NOMO-1 (cell line): Measurements from ENCODE around the gene PCYOX1L.

Experiments
- DNase-seq, 2 experiments: peaks; one replicate each; lab custom pipeline; 2025; ENCODE audit not compliant: unreplicated experiment in 2 of 2; lab: John Stamatoyannopoulos, UW

PCYOX1L gene

GRCh38 chr5:149406203-149406978 is 48.5 kb downstream of the PCYOX1L start:
- DNase-seq: no peak

DNA sequence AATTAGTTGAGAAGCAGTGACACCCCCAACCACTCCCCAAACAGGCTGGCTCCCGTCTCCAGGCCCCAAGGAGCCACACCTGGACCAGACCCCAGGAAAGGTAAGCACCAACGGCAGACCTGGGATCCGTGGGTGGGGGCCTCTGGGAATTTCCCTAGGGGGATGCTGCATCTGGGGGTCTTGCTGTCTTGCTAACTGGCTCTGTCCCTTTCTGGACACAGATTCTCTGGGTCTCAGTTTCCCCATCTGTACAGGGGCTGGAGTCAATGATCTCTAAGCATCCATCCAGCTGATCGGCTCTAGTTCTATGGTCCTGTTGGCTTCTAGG is 49.1 kb downstream of the PCYOX1L start:
- no peak for DNase-seq

GRCh38 chr5:149407323-149408251 is 49.7 kb downstream of the PCYOX1L start:
- DNase-seq: no peak

DNA sequence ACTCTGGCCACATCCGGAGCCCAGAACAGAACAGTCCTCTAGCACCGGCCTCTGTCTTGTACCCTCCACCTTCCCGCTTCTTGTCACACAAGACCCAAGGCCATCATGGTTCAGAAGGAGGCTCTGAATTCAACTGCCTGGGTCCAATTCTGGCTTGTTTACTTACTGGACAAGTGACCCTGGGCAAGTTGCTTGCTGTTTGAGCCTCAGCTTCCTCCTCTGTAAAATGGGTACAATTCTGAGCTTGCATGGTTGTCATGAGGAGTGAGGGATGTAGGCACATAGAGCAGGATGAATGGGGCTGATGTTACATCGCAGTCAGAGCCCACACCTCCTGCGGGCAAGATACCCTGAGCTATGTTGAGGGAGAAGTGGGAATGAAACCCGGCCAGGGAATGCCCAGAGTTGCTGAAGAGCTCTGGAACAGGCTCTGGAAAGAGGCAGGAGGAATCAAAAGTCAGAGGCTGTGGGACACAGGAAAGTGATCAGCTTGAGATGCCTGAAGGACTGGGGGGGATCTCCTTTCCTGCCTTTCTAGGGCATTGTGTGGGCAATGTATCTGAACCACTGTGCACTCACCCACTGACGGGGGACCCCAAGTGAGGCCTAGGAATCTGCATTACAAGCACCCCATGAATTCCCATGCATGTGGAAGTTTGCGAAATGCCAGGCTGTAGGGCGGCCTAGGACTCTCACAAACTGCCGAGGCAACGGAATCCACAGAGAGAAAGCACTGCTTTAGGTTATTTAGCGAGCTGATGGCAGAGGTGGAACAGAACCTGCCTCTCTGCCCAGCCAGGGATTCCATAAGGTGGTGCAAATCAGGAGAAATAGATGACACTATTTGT is 50.6 kb downstream of the PCYOX1L start:
- no peak for DNase-seq

DNA sequence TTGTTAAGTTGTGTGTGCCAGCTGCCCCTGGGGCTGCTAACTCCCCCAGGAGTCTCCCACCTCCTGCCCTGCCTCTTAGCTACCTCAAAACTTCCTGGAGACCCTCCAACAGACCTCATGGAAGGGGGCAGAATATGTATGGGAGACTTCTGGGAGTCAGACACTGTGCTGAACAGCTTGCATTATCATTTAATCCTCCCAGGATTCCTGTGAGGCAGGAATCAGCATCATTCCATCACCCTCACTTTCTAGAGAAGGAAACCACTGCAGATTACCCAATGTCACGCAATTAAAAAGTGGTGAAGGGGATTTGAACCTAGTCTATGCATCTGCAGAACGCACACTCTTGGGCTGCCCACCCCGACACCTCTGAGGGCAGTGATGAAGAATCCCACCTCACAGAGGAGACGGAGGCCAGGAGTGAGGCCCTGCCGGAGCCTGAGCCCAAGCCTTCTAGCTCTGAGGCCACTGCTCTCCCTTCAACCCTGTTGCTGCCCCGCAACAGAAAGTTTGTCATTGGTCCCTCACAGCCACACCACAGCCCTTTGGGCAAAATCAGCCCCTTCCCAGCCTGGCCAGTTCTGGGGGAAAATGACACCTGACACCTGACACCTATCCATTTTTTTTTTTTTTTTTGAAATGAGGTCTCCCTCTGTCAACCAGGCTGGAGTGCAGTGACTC is 51.6 kb downstream of the PCYOX1L start:
- DNase-seq: no peak

DNA sequence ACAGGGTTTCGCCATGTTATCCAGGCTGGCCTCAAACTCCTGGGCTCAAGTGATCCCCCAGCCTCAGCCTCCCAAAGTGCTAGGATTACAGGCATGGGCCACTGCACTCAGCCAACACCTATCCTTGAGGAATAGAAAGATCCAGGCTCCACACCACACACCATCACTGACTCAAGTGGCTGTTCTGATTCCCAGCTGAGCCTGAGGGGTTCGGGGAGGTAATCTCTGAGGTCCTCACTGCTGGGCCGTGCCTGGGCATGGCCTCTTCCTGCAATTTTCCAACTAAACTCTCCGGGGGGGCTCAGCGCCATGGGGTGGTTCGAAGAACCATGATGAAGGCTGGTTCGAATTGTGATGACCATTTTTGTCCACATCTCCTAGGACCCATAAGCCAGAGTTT is 52.2 kb downstream of the PCYOX1L start:
- no peak for DNase-seq

DNA sequence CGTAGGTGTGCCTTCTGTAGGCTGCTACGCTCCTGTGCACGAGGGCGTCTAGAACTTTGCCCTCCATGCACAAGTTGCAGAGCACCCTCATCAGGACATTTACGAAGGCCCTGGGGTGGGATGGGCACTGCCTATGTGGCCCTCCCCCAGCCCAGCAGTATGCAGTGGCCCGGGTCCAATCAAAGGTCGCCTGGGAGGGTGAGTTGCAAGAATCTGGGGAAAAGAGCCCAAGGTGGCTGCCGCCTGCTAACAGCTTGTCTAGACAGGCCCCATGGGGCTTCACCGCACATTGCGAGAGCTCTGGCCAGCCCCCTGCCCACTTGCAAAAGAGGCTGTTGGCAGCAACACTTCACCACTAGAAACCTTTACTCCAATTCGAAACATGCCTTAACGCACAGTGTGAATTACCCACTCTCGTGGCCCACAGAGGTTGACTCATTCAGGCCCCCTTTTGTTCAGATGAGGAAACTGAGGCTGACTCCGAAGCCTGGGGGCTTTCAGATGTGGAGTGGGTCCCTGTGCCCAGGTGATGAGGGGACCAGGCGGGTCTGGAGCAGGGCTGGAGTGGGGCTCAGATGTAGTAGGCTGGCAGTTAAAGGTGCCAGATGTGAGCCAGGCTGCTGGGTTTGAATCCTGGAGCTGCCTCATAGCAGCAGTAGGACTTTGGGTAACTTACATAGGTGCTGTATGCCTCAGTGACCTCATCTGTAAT is 53.0 kb downstream of the PCYOX1L start:
- no peak for DNase-seq

DNA sequence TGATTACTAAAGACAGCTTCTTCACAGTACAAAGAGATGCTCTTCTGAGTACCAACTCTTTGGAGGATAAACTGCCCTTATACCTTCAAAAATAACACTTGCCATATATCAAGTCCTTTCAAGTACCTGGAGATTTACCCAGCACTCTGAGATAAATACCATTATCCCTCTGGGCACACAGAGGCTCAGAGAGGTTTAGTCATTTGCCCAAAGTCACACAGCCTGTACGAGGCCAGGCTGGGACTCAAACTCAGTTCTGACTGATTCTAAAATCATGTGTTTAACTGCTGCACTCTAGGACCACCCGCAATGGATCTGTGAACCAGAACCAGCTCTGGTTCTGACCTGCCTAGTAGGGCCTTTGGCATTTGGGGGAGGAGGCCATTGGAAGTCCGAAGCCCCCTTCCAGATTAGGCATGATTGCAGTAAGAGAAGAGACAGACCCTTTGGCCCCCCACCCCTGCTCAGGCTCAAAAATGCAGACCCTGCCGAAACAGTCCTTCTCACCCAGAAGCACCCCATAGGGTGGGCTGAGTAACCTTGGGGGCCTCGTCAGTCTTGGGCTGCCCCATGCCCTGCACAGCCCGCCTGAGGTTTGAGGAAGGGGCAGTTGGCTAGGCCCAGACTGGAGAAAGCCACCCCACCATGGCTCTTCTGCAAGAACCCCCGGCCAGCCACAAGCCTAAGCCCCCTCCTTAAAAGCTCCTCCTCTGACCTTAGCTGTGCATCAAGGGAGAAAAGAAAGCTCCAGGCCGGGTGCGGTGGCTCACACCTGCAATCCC is 54.1 kb downstream of the PCYOX1L start:
- DNase-seq: no peak

GRCh38 chr5:149412783-149413476 is 55.1 kb downstream of the PCYOX1L start:
- DNase-seq: no peak

DNA sequence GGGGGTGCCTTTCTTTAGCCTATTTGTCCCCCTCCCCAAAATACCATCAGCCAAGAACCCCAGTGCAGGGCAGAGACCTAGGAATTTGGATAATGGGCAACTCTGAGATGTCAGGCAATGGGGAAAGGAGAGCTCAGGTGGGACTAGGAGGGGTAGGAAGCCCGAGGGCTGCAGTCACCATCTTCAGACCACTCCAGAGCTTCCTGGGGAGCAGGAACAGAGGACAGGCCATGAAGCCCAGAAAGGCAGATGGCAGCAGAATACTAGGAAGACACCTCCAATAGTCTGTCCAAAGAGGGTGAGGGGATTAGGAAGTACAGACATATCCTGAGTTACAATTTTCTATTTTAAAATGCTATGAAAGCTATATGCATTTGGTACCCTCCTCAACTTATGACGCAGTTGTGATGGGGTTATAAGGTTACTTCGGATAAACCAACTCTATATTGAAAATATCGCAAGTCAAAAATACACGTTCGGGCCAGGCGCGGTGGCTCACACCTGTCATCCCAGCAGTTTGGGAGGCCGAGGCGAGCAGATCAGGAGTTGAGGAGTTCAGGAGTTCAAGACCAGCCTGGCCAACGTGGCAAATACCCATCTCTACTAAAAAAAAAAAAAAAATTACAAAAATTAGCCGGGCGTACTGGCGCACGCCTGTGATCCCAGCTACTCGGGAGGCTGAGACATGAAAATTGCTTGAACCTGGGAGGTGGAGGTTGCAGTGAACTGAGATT is 55.8 kb downstream of the PCYOX1L start:
- no peak for DNase-seq

DNA sequence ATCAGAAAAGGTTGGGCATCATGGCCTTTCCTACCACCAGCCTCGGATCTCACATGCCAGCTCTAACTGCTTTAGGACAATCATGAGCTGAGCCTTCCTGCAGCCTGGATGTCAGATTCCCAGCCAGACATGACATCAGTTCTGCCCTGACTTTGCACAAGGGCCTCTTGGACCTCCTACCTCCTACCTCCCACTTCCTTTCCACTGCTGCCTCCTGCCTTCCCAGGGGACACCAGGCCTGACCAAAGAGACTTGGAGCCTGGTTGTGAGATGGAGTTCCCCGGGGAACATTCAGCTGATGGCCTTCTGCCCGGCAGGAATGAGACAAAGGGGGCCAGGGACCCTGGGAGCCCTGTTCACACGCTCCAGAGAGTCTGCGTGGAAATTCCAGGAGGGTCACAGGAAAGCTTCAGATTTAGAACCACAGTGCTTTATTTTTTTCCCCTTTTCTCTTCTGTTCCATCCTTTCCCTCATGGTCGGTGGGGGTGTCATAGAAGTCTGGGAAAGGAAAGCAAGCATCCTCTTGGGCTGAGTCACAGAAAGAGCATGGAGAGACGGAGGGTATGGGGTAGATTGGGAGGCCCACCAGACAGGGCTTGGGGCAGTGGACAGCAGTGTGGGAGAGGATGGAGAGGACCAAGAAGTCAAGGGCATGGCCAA is 56.7 kb downstream of the PCYOX1L start:
- DNase-seq: no peak

DNA sequence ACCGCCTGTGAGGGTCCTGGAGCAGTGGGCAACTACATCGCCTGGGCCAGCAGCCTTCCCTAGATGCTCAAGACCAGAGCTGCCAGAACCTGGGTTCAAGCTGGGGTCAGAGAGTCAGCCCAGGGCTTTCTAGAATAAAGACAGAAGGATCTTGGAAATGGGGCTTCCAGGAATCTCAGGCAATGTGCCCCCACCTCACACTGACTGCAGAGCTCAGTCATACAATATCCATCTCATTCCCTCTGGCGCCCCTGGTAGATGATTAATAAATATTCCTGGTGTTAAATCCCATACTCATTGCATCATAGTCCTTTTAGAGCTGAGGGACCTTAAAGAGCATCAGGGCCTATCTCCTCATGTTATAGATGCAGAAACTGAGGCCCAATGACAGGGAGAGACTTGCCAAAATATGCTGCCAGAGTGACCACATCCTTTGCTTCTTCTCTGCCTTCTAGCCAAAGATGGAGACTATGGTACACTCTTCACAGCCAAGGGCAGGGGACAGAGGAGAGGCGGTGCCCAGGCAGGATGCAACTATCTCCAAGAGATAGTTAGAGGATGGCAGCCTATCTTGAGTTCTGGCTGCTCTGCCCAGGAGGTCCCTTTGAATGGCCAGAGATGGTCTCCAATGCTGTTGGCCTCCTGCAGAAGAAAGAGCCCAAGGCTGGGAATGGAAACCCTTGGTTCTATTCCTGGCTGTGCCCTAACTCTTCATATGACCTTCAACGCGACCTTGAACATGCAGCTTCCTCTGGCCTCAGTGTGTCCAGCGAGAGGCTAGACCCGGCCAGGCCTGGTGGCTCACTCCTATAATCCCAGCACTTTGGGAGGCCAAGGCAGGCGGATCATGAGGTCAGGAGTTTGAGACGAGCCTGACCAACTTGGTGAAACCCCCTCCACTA is 57.5 kb downstream of the PCYOX1L start:
- no peak for DNase-seq

- DNase-seq: no peak
These were observed 59.3 kb downstream of the PCYOX1L start for GRCh38 chr5:149416987-149417710.

DNA sequence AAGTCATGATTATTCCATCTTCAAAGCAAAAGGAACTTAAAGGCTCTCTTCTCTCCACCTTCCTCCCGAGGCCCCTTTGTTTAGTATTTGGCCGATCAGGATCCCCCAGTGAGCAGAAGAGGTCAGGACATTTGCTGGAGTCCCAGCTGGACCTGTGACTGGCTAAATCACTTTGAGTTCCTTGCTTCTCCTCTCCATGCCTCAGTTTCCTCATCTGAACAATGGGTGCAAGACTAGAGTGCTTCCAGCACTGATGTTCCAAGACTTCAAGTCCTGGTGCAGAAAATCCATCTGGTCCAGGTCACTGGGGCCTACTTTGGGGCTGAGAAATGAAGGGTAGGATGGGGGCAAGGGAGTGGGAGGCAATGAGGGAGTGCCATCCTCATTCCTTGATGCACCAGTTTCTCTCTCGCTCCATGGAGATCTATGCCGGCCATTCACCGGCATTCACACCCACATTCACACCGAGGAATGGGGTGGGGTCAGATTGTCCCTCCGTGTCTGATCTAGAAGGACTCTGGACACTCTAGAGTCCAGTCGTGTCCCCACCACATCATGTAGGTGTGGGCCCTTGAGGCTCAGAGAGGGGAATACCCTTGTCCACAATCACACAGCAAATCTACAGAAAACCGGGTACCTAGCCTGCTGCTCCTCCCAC is 60.0 kb downstream of the PCYOX1L start:
- DNase-seq: no peak

DNA sequence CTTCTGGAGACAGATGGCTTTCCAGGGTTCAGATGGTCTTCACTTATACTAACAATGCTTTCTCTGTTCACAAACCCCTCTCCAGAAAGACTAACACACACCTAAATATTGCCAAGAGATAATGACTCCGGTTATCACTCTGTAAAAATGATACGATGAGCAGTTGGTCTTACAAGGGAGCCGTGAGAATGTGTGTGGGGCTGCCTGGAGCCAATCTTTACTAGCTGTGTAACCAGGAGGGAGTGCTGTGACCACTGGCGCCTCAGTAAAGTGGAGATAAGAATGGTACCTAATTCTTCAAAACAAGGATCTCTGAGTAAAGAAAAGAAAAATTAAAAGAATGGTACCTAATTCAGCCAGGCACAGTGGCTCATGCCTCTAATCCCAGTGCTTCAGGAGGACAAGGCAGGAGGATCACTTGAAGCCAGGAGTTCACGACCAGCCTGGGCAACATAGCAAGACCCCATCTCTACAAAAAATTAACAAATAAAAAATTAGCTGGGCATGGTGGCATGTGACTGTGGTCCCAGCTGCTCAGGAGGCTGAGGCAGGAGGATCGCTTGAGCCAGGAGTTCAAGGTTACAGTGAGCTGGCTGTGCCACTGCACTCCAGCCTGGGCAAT is 61.2 kb downstream of the PCYOX1L start:
- no peak for DNase-seq
